ENCODE data around the gene DMC1.

The DMC1 gene

GRCh38 chr22:38490915-38491314, 79.1 kb downstream of the DMC1 start:
- TF ChIP-seq, protein P1, sequence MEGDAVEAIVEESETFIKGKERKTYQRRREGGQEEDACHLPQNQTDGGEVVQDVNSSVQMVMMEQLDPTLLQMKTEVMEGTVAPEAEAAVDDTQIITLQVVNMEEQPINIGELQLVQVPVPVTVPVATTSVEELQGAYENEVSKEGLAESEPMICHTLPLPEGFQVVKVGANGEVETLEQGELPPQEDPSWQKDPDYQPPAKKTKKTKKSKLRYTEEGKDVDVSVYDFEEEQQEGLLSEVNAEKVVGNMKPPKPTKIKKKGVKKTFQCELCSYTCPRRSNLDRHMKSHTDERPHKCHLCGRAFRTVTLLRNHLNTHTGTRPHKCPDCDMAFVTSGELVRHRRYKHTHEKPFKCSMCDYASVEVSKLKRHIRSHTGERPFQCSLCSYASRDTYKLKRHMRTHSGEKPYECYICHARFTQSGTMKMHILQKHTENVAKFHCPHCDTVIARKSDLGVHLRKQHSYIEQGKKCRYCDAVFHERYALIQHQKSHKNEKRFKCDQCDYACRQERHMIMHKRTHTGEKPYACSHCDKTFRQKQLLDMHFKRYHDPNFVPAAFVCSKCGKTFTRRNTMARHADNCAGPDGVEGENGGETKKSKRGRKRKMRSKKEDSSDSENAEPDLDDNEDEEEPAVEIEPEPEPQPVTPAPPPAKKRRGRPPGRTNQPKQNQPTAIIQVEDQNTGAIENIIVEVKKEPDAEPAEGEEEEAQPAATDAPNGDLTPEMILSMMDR (IDR thresholded peaks at IDR 0.05; ENCODE audit: low read depth, low read length, missing control alignments) = no peak
- no peak for DNase-seq (ENCODE audit: low read depth)
- H3K4me3 ChIP-seq (ENCODE audit: low read depth, low read length) = no peak overlapping the region

DNA sequence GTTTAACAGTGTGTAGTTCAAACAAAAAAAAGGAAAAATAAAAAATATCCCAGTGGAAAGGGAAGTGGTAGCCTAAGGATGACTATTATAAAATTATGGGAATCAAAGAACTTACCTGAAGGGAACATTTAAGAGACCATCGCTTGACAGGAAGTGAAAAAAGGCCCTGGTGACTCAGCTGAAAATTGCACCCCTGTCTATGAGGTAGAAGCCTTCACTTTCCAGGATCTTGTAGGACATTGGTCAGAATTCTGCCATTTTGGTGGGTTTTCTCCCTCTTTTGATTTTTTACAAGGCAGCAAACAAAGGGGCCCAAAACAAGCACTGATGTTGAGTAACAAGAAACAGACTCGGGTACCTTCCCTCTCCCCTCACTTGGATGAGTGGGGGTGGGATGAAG, 79.5 kb downstream of the DMC1 start:
- no peak overlapping the region for H3K4me3 ChIP-seq (ENCODE audit: low read depth, low read length)
- DNase-seq (ENCODE audit: low read depth) = no peak
- TF ChIP-seq, protein P1 (IDR thresholded peaks at IDR 0.05; ENCODE audit: low read depth, low read length, missing control alignments) = no peak

- TF ChIP-seq, protein P1 (IDR thresholded peaks at IDR 0.05; ENCODE audit: low read depth, low read length, missing control alignments) = no peak
- DNase-seq (ENCODE audit: low read depth) = no peak
- no peak overlapping the region for H3K4me3 ChIP-seq (ENCODE audit: low read depth, low read length)
Observed at GRCh38 chr22:38489561-38490145, 80.3 kb downstream of the DMC1 start.

DNA sequence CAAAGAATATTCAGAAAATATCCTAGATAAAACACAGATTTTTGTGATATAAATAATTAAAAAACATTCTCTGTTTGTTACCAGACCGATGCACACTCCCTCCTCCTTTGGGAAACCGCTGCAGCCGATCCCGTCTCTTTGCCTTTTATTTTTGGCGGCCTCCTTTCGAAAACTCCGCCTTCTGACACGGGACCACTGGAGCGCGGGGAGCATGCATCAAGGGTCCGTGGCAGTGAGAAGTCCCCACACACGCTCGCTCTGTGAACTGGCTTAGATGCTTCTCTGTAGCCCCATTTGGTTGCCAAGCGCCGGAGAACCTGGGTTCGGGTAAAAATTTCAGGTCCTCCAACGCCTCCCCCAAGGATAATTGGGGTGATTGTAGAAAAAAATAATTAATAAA, 80.8 kb downstream of the DMC1 start:
- H3K4me3 ChIP-seq (ENCODE audit: low read depth, low read length) = no peak overlapping the region
- DNase-seq (ENCODE audit: low read depth) = no peak
- TF ChIP-seq, protein P1 (IDR thresholded peaks at IDR 0.05; ENCODE audit: low read depth, low read length, missing control alignments) = no peak

DNA sequence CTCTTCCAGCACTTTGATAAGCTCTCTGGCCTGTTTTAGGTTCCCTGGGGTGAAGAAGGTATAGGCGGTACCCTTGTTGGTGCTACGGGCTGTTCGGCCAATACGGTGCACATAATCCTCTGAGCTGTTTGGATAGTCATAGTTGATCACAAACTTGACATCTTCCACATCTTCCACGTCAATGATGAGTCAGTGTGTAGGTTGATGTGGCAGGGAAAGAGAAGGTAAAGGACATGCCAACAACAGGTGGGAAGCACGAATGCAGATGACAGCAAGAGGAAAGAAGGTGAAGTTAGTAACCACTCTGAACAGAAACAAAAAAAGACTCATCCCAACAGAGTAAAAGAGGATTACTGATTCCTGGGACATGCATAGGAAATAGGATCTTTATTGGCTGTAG, 82.0 kb downstream of the DMC1 start:
- TF ChIP-seq, protein P1 (IDR thresholded peaks at IDR 0.05; ENCODE audit: low read depth, low read length, missing control alignments) = no peak
- no peak for DNase-seq (ENCODE audit: low read depth)
- H3K4me3 ChIP-seq (ENCODE audit: low read depth, low read length) = no peak overlapping the region

DNA sequence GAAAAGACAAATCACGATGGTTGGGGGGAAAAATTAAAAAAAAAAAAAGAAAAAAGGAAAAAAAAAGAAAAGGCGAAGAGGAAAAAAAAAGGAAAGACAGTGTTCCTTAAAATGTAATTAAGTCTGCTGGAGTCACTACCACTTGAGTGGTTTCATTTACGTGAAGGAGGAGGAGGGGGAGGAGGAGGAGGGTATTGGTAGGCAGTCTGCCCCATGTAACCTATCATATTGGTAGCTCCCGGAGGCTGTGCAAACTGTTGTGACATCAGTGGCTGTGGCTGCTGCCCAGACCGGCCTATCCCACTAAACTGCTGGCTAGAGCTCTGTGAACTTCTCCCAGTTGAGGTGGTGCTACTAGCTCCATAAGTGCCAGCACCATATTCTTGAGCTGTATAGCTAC, 84.2 kb downstream of the DMC1 start:
- TF ChIP-seq, protein P1 (IDR thresholded peaks at IDR 0.05; ENCODE audit: low read depth, low read length, missing control alignments) = no peak
- no peak overlapping the region for H3K4me3 ChIP-seq (ENCODE audit: low read depth, low read length)
- no peak for DNase-seq (ENCODE audit: low read depth)

GRCh38 chr22:38484244-38484643, 85.7 kb downstream of the DMC1 start:
- TF ChIP-seq, protein P1 (IDR thresholded peaks at IDR 0.05; ENCODE audit: low read depth, low read length, missing control alignments) = no peak
- no peak for DNase-seq (ENCODE audit: low read depth)

More at GRCh38 chr22:38484244-38484643, 85.7 kb downstream of the DMC1 start:
- no peak overlapping the region for H3K4me3 ChIP-seq (ENCODE audit: low read depth, low read length)

All from GM12864 (cell line).